Fibroblast of gingiva (primary cell): ENCODE data around the gene MYH10.

Source experiments
- DNase-seq: peaks from one replicate; pipeline ENCODE4 v3.0.0-alpha.2; 2011; ENCODE audit warnings: low read depth

Gene MYH10

GRCh38 chr17:8494506-8495111 lies 135.9 kb downstream of the MYH10 start:
- DNase-seq = no peak

- DNase-seq = no peak
Measured at GRCh38 chr17:8494021-8494420, 136.5 kb downstream of the MYH10 start.

DNA sequence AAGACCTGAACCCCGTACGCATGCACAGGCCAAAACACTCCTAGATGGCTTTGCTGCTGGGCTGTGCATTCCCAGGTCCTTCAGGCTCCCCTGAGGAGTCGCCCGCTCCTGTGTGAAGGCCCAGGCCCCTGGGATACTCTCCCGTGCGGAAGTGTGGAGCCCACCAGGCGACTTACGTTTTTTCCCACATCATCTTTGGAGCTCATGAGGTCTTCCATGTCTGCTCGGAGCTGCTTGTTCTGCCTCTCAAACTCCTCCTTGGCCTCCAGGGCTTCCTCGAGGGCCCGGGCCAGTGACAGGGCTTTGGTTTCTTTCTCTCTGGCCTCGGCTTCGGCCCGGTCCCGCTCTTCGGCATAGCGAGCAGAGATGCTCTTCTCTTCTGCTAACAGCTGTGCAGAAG lies 138.4 kb downstream of the MYH10 start:
- DNase-seq = no peak

DNA sequence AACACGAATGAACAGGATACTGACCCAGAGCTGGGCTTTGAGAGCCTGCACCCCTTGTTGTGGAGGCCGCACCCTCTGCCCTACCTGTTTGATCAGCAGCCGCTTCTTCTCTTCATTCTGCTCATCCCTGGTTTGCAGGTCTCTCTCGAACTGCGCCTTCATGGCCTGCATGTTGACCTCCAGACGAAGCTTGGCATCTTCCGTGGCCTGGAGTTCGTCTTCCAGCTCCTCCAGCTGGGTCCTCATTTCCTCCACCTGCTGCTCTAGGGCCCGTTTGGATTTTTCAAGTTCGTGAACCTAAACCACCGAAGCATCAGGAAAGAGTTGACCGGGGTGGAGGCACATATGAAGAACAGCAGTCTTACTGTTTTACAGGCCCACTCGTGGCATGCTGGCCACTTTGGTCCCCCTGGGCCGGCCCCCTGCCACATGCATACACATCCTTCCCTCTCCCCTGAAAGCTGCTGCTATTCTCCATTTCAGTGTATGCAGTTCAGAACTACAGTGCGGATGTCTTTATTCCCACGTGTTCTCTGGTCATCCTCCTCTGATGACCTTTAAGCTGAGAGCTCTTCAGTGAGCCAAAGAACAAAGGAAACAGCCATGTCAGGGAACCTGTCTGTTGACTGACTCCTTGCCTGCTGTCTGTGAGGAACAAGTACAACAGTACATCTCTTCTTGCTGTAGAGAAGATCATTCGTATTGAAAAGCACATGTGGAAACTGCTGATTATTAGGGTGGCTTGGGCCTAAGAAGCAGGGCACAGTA lies 140.1 kb downstream of the MYH10 start:
- no peak for DNase-seq

DNA sequence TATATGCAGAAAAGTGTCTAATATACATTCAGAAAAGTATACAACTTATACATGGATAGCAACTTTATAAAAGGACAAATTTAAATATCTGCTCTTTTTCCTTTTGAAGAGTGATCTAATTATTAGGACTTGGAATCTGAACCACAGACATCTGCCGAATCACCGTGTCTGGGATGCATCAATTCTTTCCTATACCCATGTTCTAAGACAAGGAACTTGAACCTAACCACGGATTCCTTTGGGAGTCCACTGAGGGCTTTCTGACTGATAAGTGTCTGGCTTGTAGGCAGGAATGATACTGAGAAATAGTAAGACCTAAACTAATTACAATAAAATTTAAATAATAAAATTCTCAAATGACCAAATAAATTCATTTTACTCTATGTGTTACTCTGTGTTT lies 140.7 kb downstream of the MYH10 start:
- DNase-seq = no peak

DNA sequence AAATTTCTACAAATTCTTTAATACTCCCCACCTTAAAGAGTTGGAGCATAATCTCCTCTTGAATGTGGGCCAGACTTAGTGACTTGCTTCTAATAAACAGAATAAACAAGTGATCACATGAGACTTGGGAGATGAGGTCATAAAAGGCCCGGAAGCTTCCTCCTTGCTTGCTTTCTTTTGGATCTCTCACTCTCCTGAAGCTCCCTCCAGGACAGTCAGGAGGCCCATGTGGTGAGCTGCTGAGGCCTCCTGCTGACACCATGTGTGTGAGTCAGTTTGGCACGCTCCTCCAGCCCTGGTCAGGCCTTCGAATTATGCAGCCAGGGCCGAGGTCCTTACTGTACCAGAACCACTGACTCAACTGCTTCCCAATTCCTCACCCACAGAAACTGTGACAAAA lies 141.6 kb downstream of the MYH10 start:
- DNase-seq = peak; percentile 92

GRCh38 chr17:8488491-8488890 lies 142.0 kb downstream of the MYH10 start:
- DNase-seq = no peak

DNA sequence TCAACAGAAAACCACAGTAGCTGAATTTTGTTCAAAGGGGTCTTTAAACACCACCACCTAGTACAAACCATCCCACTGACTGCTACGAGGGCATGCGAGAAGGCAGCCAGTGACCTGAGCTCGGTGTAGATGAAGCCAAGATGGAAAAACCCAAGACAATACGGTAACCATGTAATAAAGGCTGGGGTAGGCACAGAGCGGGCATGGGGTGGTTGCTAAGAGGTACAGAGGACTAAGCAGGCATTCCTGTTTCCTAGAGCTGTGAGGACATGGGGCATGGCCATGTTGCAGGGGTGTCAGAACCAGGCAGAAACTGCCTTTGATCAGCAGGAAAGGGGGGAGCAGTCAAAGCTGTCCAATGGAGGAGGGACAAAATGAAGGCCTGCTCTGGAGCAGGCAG lies 142.8 kb downstream of the MYH10 start:
- DNase-seq = no peak

- no peak for DNase-seq
Measured at GRCh38 chr17:8487130-8487645, 143.3 kb downstream of the MYH10 start.

GRCh38 chr17:8485491-8485890 lies 145.0 kb downstream of the MYH10 start:
- DNase-seq = no peak

GRCh38 chr17:8484465-8484864 lies 146.1 kb downstream of the MYH10 start:
- no peak for DNase-seq

DNA sequence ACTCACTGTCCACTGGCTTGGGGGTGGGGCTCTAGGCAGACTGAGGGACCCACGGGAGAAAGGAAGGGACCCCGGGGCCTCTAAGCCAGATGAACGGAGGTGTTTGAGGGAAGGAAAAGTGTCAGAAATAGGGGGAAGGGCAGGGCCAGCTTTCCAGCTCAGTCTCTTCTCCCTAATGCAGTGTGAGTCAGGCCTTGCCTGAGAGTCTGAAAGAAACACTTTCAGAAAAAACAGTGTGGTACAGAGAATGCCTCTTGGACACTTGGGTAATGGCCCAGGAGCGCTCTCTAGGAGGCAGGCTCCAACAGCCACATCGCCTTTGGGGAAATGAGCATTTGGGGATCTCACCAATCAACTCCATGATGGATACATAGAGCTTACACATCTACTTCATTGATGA lies 148.0 kb downstream of the MYH10 start:
- DNase-seq = no peak

GRCh38 chr17:8481703-8482102 lies 148.8 kb downstream of the MYH10 start:
- no peak for DNase-seq

DNA sequence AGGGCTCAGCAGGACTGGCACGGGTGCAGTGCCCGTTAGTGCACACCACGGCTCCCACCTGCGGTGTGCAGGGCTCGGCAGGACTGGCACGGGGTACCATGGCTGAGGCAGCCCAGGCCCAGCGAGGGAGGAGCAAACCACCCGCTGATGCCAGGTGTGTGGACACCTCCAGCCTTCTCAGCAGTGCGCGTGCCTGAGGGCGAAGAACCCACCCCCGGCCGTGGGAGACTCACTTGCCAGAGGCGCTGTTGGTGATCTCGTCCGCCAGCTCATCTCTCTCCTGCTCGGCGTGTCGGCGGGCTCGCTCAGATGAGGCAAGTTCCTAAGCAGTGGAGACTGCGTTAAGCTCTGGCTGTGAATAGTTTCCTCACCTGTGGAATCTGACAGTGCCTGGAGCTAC lies 149.4 kb downstream of the MYH10 start:
- no peak for DNase-seq

GRCh38 chr17:8480011-8480976 lies 150.2 kb downstream of the MYH10 start:
- DNase-seq = no peak

GRCh38 chr17:8479431-8479947 lies 151.0 kb downstream of the MYH10 start:
- peak; percentile 97 for DNase-seq

GRCh38 chr17:8477715-8478441 lies 152.6 kb downstream of the MYH10 start:
- no peak for DNase-seq

DNA sequence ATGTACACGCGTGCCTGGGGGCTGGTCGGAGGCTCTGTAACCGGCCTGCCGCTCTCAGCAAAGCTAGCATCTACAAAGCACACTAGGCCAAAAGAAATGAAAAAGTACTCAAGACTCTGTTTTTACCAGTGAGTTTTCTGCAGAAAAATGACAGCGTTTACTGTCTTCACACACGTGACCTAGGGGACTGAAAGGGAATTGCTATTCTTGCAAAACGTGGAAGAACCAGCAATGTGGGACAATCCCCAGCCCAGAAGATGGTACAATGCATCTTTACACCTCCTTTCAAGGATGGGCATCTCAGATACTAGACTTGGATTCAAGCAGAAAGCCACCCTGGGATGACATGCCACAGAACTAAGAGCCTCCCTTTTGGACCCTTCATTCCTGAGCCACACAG lies 153.4 kb downstream of the MYH10 start:
- no peak for DNase-seq

DNA sequence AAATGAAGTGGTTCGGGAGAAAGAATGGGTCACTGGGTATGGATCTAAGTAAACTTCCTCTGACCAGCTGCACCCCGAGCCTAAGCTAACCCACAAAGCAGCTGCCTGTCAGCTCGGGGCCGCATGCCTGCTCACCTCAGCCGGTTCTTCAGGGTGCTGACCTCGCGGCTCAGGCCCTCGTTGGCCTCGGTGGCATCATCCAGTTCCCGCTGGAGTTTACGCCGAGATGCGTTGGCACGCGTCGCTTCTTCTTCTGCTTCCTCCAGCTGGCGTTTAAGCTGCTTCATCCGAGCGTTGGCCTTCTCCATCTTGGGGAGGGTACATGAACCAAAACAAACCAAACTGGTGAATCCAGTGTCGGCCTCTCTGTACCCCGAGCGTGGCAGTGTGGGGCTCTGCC lies 153.8 kb downstream of the MYH10 start:
- DNase-seq = no peak

GRCh38 chr17:8475781-8476180 lies 154.7 kb downstream of the MYH10 start:
- DNase-seq = no peak

GRCh38 chr17:8475227-8475626 lies 155.3 kb downstream of the MYH10 start:
- DNase-seq = no peak

DNA sequence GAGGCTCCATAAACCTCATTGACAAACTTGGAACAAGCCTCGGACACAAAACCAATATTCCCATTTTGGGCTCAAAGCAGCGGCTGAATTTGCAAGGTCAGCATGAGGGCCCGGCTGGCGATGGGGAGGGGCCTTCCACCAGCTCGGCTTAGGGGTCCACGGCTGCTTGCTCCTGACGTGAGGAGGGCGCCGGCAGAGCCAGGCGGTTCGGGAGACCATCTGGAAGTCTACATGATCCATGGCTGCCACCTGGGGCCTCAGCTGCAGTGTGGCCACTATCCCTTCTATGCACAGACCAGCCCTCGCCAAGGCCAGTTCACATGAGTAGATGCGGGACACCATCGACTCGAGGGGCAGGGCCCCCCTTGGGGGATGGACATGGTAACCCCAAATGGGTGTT lies 155.7 kb downstream of the MYH10 start:
- DNase-seq = no peak
